ENCODE measurements around the gene SLC10A7.

Gene SLC10A7

DNA sequence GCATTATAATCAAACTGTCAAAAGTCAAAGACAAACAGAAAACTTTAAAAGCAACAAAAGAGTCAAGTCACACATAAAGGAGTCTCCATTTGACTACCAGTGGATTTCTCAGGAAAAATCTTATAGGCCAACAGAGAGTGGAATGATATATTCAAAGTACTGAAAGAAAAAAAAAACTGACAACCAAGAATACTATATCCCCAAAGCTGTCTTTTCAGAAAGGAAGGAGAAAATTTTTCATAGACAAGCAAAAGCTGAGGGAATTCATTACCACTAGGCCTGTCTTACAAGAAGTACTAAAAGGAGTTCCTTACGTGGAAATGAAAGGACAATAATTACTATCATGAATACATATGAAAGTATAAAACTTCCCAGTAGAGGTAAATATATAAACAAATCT is 39.0 kb downstream of the SLC10A7 start:
- H4K20me1 ChIP-seq (ENCODE audit: insufficient read depth, low read length): no peaks in the 10 kb centered on the region
- no peaks in the 10 kb centered on the region for H3K4me1 ChIP-seq (ENCODE audit: insufficient read depth, low read length, severe bottlenecking)
- H3K9me2 ChIP-seq (ENCODE audit: low read depth, low read length): no peaks in the 10 kb centered on the region
- H3K27ac ChIP-seq (ENCODE audit: low read depth, low read length, poor library complexity, severe bottlenecking): no peak overlapping the region
- H3K4me3 ChIP-seq (ENCODE audit: low read depth, low read length, poor library complexity, severe bottlenecking): no peak overlapping the region
- H3F3A ChIP-seq (ENCODE audit: insufficient read depth, low read length): no peaks in the 10 kb centered on the region
- H3K4me2 ChIP-seq (ENCODE audit: low read length): no peak overlapping the region
- H3K79me2 ChIP-seq (ENCODE audit: insufficient read depth, low read length): no peaks in the 10 kb centered on the region
- H3K9ac ChIP-seq (ENCODE audit: low read length): no peak overlapping the region
- TF ChIP-seq EZH2 (IDR thresholded peaks at IDR 0.05; ENCODE audit: borderline replicate concordance, low read length): no peak
- TF ChIP-seq, protein P1, sequence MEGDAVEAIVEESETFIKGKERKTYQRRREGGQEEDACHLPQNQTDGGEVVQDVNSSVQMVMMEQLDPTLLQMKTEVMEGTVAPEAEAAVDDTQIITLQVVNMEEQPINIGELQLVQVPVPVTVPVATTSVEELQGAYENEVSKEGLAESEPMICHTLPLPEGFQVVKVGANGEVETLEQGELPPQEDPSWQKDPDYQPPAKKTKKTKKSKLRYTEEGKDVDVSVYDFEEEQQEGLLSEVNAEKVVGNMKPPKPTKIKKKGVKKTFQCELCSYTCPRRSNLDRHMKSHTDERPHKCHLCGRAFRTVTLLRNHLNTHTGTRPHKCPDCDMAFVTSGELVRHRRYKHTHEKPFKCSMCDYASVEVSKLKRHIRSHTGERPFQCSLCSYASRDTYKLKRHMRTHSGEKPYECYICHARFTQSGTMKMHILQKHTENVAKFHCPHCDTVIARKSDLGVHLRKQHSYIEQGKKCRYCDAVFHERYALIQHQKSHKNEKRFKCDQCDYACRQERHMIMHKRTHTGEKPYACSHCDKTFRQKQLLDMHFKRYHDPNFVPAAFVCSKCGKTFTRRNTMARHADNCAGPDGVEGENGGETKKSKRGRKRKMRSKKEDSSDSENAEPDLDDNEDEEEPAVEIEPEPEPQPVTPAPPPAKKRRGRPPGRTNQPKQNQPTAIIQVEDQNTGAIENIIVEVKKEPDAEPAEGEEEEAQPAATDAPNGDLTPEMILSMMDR (IDR thresholded peaks at IDR 0.05; ENCODE audit: low read length): no peak
- peaks cover 5% of the 10 kb centered on the region; the same call in 1 of the 2 replicates for H3K36me3 ChIP-seq (ENCODE audit: insufficient read depth, low read length)
- H2AFZ ChIP-seq (ENCODE audit: low read length): no peak overlapping the region
- H3K27me3 ChIP-seq (ENCODE audit: insufficient read depth, low read length): no peaks in the 10 kb centered on the region
- peaks cover 5% of the 10 kb centered on the region for H3K9me3 ChIP-seq (ENCODE audit: low read length)

DNA sequence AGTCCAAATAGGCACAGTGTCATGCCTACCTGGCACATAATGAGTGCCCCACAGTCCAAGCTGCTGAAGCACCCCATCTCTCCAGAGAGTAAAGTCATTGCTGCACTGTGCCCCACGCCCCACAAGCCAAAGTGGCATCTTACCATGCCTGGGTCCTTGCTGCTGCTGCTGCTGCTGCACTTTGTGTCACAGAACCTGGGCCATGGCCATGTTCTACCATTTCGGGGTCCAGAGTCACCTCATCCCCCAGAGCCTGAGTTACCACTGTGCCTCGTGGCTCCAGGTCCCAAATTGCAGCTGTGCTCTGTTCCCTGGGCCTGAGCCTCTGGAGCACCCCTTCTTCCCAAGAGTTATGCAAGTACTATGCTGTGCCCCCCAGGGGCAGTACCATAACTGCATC is 40.5 kb downstream of the SLC10A7 start:
- TF ChIP-seq, protein P1 (IDR thresholded peaks at IDR 0.05; ENCODE audit: low read length): no peak
- no peak for TF ChIP-seq EZH2 (IDR thresholded peaks at IDR 0.05; ENCODE audit: borderline replicate concordance, low read length)
- H4K20me1 ChIP-seq (ENCODE audit: insufficient read depth, low read length): no peaks in the 10 kb centered on the region
- peaks cover 5% of the 10 kb centered on the region; the same call in 1 of the 2 replicates for H3K36me3 ChIP-seq (ENCODE audit: insufficient read depth, low read length)
- H3K9ac ChIP-seq (ENCODE audit: low read length): no peak overlapping the region
- H3K27ac ChIP-seq (ENCODE audit: low read depth, low read length, poor library complexity, severe bottlenecking): no peak overlapping the region
- no peaks in the 10 kb centered on the region for H3K9me2 ChIP-seq (ENCODE audit: low read depth, low read length)
- no peaks in the 10 kb centered on the region for H3K27me3 ChIP-seq (ENCODE audit: insufficient read depth, low read length)
- H3K4me2 ChIP-seq (ENCODE audit: low read length): no peak overlapping the region
- H3K9me3 ChIP-seq (ENCODE audit: low read length): peaks cover 5% of the 10 kb centered on the region
- no peaks in the 10 kb centered on the region for H3K4me1 ChIP-seq (ENCODE audit: insufficient read depth, low read length, severe bottlenecking)
- no peak overlapping the region for H2AFZ ChIP-seq (ENCODE audit: low read length)
- no peaks in the 10 kb centered on the region for H3K79me2 ChIP-seq (ENCODE audit: insufficient read depth, low read length)
- no peaks in the 10 kb centered on the region for H3F3A ChIP-seq (ENCODE audit: insufficient read depth, low read length)
- no peak overlapping the region for H3K4me3 ChIP-seq (ENCODE audit: low read depth, low read length, poor library complexity, severe bottlenecking)

DNA sequence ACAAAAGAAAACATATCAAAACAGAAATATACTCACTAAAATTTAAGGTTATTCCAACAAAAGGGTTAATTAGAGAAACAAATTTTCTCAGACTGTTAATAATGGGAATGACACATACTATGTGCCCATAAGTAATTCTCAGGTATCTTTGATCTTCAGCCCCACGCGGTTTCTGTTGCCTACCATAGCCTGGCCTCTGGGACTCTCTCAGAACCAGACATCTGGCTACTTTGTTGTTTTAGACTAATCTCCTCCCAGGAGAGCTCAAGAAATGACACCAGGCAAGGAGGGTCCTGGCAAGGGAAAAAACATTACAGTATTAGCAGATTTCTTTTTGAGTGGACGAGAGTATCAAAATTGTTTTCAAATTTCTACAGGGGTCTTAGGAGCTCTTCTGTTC is 43.7 kb downstream of the SLC10A7 start:
- Histone ChIP-seq H3K9me3 (ENCODE audit: low read length) (peaks cover 4% of the 10 kb centered on the region), H3K27ac (ENCODE audit: low read depth, low read length, poor library complexity, severe bottlenecking) (no peak overlapping the region), H3K9ac (ENCODE audit: low read length) (no peak overlapping the region), H3K9me2 (ENCODE audit: low read depth, low read length) (no peaks in the 10 kb centered on the region), H3K4me2 (ENCODE audit: low read length) (no peak overlapping the region), H3F3A (ENCODE audit: insufficient read depth, low read length) (no peaks in the 10 kb centered on the region), H3K4me3 (ENCODE audit: low read depth, low read length, poor library complexity, severe bottlenecking) (no peak overlapping the region), H3K79me2 (ENCODE audit: insufficient read depth, low read length) (no peaks in the 10 kb centered on the region), H4K20me1 (ENCODE audit: insufficient read depth, low read length) (no peaks in the 10 kb centered on the region), H3K36me3 (ENCODE audit: insufficient read depth, low read length) (peaks cover 5% of the 10 kb centered on the region; the same call in 1 of the 2 replicates), H3K4me1 (ENCODE audit: insufficient read depth, low read length, severe bottlenecking) (no peaks in the 10 kb centered on the region), H2AFZ (ENCODE audit: low read length) (no peak overlapping the region), H3K27me3 (ENCODE audit: insufficient read depth, low read length) (no peaks in the 10 kb centered on the region)
- TF ChIP-seq EZH2 (IDR thresholded peaks at IDR 0.05; ENCODE audit: borderline replicate concordance, low read length): no peak
- TF ChIP-seq, protein P1 (IDR thresholded peaks at IDR 0.05; ENCODE audit: low read length): no peak

All from OCI-LY1 (cell line).